GM19023 (cell line): Measurements from ENCODE around the gene SLC8A1.

Experiments
- ATAC-seq: cut with Tn5 transposase; IDR thresholded peaks from one replicate; pipeline ENCODE4 v1.9.1; 2021; ENCODE audit warnings: mild to moderate bottlenecking, moderate library complexity; ENCODE audit not compliant: unreplicated experiment

The SLC8A1 gene

GRCh38 chr2:40168032-40168431 lies 283.9 kb downstream of the SLC8A1 start:
- ATAC-seq = no peak

- no peak for ATAC-seq
These were observed 285.9 kb downstream of the SLC8A1 start for GRCh38 chr2:40166006-40166405.

GRCh38 chr2:40165509-40165844 lies 286.4 kb downstream of the SLC8A1 start:
- ATAC-seq = no peak

- ATAC-seq = no peak
These were observed 287.0 kb downstream of the SLC8A1 start for GRCh38 chr2:40164736-40165508.

GRCh38 chr2:40161986-40162385 lies 289.9 kb downstream of the SLC8A1 start:
- ATAC-seq = no peak

GRCh38 chr2:40160751-40161218 lies 291.1 kb downstream of the SLC8A1 start:
- ATAC-seq = no peak

GRCh38 chr2:40159333-40159732 lies 292.6 kb downstream of the SLC8A1 start:
- ATAC-seq = no peak

- ATAC-seq = no peak
These were observed 293.1 kb downstream of the SLC8A1 start for GRCh38 chr2:40158781-40159180.

GRCh38 chr2:40155728-40156127 lies 296.2 kb downstream of the SLC8A1 start:
- no peak for ATAC-seq

- no peak for ATAC-seq
These were observed 301.6 kb downstream of the SLC8A1 start for GRCh38 chr2:40150266-40150665.

- no peak for ATAC-seq
These were observed 303.6 kb downstream of the SLC8A1 start for GRCh38 chr2:40148334-40148733.

GRCh38 chr2:40147360-40147759 lies 304.5 kb downstream of the SLC8A1 start:
- ATAC-seq = no peak

- ATAC-seq = no peak
These were observed 307.9 kb downstream of the SLC8A1 start for GRCh38 chr2:40144022-40144421.

- no peak for ATAC-seq
These were observed 313.6 kb downstream of the SLC8A1 start for GRCh38 chr2:40138314-40138713.

GRCh38 chr2:40131081-40131704 lies 320.7 kb downstream of the SLC8A1 start:
- ATAC-seq = no peak

GRCh38 chr2:40130251-40130994 lies 321.5 kb downstream of the SLC8A1 start:
- ATAC-seq = no peak

GRCh38 chr2:40129725-40130124 lies 322.2 kb downstream of the SLC8A1 start:
- ATAC-seq = no peak

GRCh38 chr2:40128796-40129195 lies 323.1 kb downstream of the SLC8A1 start:
- ATAC-seq = no peak

GRCh38 chr2:40127890-40128557 lies 323.9 kb downstream of the SLC8A1 start:
- no peak for ATAC-seq

- no peak for ATAC-seq
These were observed 324.7 kb downstream of the SLC8A1 start for GRCh38 chr2:40127146-40127545.

- ATAC-seq = no peak
These were observed 325.9 kb downstream of the SLC8A1 start for GRCh38 chr2:40126006-40126405.
